GM18907 (cell line): ENCODE data around the gene GCGR.
"Not testable (repeated sequence)": the region's sequence is repeated elsewhere in the genome, so short reads cannot be mapped to it uniquely, and the experiment has no call there.

ENCODE experiments used
- ATAC-seq: cut with Tn5 transposase; IDR thresholded peaks from one replicate; pipeline ENCODE4 v1.9.1; 2021; ENCODE audit warnings: mild to moderate bottlenecking, moderate library complexity; ENCODE audit not compliant: unreplicated experiment

The GCGR gene

DNA sequence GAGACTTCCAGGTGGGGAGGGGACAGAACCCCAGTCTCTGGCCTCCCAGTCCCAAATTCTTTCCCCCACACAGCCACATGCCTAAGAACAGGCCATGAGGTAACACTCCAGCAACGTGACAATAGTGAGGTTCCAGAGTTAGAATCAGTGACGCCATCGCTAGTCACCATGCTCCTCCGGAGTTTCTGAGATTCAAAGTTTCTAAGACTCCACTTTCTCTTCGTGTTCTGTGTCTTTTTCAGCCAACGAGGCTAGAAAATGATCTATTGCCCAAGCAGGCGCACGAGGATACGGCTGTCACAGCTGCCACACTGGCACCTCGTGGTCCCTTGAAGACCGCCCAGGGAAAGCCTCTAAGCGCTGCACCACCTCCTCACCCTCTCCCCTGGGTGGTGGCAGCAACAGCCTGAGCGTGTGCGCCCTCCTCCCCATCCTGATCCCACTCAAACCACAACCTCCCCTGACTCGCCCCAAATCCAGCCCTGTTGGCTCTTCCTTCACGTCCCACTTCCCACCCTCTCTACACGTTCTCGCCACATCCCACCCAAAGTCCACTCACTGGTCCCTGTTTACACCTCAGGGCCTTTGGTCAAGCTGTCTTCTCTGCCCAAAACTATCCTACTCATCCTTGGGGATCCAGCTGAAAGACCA lies 28.1 kb downstream of the GCGR start:
- ATAC-seq, result peak; percentile 20

DNA sequence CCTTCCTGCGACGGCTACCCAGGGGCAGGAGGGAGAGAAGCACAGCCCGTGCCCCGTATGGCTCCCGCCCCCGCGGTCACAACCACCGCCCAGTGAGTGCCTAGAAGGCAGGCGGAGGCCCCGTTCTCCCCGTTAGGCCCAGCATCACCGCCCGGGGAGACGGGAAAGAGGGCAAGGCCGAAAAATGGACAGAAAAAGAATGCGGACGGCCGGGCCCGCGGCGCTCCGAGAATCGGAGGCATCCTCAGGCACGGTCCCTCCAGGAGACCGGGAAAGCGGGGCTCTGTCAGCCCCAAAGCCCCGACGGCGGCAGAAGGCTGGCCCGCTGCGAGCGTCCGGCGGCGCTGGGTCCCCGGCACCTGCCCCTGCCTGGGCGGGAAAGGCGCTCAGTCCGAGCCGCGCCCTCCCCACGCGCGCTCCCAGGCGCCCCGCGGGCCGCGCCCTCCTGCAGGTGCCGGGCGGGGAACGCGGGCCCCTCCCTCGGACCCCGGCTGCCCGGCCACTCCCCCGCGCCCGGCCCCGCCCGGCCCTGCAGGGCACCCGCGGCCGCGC lies 28.7 kb downstream of the GCGR start:
- ATAC-seq, result peak; percentile 54

DNA sequence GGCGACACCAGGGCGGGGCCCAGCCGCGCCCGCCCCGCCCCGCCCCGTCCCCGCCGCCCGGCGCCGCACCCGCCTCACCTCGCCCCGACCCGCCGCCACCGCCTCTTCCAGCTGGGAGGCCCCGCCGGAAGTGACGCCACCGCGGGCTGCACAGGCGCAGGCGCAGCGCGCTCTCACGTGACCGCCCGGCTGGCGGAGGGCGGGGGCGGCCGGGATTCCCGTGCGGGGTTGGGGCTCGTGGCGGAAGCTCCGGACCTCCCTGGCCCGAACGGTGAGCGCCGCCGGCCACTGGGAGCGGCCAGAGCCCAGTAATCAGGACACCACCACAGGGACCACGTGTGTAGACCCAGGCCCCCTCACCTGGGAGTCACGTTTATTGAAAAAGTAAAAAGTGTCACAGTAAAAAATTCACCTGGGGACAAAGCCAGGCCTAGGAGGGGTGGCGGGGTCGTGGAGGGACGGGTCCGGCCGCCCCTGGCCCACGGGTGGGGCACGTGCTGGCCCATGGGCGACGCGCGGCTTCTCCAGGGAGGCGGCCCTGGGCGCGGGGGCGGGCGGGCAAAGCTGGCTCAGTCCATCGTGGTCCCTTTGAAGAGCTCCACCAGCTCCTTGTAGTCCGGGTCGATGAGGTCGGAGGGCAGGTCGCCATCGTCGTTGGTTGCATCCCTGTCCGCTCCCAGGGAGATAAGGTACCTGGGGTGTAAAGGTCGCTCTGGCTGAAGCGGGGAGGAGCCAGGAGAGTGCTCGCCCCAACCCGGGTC lies 29.4 kb downstream of the GCGR start, which contains the start of gene MCRIP1:
MCRIP1 (minus strand) TSS at position 132 of the 761 bp plus-strand sequence. CDS start 8,785 bp downstream, outside the sequence.
- ATAC-seq, result peak; percentile 64

DNA sequence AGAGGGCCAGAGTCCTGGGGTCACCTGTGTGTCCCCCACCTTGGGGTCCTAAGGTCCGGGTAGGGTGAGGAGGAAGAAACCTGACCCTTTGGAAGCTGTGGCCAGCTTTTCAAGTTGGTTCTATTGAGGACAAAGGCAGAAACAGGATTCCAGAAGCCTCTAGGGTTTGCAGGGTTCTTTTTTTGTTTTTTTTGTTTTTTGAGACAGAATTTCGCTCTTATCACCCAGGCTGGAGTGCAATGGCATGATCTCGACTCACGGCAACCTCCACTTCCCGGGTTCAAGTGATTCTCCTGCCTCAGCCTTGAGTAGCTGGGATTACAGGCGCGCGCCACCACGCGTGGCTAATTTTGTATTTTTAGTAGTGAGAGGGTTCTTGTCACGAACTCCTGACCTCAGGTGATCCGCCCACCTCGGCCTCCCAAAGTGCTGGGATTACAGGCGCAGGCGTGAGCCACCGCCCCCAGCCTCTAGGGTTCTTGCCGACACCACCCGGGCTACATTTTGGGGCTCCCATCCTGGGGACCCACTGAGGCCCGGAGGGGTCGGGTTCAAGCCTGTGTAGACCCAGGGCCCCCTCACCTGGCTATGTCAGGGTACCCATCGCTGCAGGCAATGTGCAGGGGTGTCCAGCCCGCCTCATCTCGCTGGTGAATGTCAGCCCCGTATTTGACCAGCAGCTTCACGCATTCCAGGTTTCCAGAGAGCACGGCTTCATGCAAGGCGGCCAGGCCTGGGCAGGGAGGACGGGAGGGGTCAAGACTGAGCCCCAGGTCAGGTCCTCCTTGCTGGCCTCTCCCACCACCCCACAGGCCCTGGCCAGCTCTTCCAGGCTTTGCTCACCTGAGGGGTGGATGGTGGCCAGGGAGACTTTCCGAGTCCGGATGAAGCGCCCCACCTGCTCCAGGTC lies 30.2 kb downstream of the GCGR start:
- ATAC-seq, result no peak

DNA sequence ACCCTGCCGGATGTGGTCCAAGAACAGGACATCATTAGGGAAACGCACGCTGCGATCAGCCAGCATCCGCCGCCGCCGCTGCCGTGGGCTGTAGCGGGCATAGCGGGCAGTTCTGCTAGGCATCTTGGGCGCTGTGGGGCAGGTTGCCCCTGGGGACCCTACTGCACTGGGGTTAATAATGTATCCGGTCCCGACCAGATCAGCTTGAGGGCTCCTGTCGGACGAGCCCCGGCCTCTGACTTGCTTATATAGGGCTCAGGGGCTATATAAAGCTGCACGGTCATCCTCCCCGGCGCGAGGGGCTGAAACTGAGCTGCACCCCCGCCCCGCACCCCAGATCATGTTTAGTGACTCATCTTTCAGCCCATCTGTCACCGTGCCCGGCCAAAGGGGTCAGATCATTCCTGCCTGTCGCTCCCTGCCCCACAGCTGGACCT lies 30.9 kb downstream of the GCGR start, which contains the start of gene PPP1R27:
PPP1R27 (minus strand) TSS at position 220 of the 437 bp plus-strand sequence; CDS start at position 123, 97 bp downstream.
- no peak for ATAC-seq

DNA sequence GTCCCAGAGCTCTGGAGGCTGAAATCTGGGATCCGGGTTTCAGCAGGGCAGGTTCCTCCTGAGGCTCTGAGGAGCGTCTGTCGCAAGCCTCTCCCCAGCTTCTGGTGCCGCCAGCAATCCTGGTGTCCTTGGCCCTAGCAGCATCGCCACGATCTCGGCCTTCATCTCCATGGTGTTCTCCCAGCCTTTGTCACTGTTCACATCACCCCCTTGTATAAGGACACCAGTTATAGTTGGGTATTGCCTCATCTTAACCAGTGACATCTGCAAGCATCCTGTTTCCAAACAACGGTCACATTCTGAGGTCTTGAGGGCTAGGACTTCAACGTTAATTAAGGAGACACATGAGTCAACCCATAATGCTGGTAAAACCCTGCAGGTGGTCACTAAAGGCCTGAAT lies 33.7 kb downstream of the GCGR start:
- no peak for ATAC-seq

DNA sequence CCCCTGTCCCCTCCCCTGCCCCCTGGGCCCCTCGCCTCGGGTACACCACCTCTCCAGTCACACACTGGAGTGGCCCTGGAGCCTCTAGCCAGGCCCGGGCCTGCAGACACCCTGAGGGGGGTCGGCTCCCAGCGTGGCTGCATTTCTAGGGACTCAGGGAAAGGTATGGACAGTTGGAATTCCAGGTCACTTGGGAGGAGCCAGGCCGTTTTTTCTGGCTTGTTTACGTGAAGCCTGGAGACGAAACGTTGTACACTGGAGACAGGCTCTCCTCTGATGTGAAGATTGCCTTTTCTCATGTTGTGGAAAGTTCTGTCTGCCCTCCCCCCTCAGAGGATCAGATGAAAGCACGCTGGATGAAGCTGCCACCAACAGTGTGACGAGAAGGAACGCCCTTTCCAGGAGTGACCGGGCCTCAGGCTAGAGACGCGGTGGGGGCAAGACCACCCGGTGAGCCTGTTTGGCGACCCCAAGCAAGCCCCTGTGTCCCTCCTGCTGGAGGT lies 34.9 kb downstream of the GCGR start:
- ATAC-seq, result no peak

DNA sequence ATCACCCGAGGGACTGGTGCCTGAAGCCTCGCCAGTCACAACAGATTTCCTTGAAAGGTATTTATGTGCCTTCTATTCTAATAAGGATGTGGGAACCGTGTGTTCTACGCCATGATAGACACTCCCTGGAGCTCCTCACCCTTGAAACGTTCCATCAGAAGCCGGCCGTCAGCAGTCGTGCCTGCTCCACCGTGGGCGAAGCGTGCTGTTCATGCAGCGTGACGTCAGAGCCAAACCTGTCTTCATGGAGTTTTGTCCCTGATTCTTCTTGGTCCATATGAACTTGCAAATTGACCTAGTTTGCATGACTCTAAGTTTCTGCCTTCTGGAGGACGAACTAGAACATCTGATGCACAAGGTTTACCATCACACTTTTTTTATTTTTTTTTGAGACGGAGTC lies 35.4 kb downstream of the GCGR start:
- ATAC-seq, result no peak

DNA sequence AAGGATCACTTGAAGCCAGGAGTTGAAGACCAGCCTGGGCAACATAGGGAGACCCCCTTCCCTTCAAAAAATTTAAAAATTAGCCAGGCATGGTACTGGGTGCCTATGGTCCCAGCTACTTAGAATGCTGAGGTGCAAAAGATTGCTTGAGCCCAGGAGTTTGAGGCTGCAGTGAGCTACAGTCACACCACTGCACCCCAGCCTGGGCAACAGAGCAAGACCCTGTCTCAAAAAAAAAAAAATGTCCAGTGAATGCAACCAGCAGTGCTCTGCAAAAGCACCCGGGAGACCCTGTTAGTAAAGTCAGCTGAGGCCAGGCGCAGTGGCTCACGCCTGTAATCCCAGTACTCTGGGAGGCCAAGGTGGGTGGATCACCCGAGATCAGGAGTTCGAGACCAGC lies 36.1 kb downstream of the GCGR start:
- ATAC-seq, result not testable (repeated sequence)

DNA sequence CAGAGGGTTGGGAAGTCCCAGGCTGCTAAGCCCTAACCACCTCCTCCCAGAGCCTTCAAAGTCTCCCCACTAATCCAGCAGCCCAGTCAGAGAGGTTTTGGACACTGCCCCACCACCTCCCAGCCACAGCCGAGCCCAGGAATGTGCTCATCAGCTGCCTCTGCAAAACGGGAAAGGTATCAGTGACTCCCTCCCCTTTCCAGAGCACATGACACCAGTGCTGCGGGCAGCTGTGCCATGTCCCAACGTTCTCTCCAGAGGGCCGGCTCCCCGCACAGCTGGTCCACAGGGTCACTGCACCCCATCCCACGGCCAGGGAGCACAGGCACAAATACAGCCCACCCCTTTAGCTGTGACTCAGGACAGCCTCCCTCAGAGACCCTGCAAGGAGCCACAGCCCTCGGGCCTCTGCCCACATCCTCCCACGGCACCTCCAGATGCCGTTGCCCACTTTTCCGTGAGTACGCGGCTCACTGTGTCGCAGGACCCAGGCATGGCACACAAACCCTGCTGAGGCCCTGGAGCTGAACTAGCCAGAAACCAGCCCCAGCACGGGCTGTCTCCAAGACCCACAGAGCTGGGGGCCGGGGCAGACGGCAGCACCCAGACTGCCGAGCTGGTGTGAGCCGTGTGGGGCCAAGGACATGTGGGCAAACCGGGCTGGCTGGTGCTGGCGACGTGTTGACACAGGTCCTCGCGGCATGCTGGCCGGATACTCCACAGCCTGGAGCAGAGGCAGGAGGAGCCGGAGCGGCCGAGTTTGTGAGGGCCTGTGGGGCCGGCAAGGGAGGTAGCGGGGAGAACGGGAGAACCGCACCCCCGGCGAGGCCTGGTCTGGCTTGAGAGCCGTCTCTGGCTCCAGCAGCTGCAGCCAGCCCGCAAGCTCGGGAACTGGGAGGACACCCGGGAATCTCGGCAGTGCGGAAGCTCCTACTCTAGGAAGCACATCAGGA lies 37.2 kb downstream of the GCGR start:
- ATAC-seq, result no peak

DNA sequence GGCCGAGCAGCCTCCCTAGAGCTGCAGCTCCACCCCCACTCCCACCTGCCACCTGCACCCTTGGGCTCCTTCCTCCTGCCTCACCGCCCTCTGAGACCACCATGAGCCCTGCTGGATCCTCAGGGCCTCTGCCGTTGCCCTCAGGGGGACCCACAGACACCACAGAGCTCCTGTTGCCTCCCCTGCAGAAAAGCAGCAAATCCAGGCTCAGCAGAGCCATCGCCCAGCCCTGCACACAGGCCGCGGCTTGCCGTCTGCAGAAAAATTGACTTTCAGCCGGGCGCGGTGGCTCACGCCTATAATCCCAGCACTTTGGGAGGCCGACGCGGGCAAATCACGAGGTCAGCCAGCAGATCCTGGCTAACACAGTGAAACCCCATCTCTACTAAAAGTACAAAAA lies 37.9 kb downstream of the GCGR start:
- ATAC-seq, result no peak

DNA sequence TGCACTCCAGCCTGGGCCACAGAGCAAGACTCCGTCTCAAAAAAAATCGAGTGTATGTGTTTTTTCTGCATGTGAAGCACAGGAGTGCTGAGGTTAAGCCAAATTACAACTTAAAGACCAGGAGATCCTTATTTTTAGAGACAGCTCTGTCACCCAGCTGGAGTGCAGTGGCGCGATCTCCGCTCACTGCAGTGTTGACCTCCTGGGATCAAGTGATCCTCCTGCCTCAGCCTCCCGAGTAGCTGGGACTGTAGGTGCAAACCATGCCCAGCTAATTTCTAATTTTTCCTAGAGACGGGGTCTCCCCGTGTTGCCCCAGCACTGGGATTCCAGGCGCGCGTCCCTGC lies 38.4 kb downstream of the GCGR start:
- ATAC-seq, result no peak

DNA sequence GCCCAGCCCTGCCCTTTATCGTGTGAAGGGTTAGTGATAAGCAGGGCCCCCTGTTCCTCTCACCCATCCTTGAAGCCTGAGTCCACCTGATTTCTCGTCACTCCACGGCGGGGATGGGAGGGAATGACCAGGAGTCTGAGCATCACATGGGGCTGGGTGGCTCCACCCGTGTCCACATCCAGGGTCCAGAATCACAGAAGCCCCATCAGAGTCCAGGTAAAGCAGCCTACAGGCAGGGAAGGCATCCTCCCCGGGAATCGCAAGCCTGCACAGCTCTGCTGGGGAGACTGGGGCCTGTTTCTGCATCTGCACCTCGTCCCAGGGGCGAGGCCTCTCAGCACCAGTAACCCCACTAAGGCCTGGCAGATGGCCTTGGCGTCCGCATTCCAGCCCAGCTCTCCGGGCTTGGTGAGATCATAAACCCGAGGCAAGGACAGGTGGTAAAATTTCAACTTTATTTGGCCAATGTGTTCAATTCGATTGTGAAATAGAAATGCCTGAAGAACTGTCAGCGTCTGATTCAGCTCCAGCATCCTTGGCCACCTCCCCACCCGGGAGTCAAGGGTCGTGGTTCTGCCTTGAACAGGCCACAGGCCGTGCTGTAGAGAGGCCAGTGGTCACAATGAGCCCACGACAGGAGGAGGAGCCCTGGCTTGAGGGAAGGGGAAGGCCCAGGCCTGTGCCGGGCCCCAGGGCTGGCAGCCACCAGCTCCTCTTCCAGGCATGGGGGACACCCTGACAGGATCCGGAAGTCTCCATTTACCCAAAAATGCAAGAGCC lies 39.0 kb downstream of the GCGR start:
- ATAC-seq, result no peak

DNA sequence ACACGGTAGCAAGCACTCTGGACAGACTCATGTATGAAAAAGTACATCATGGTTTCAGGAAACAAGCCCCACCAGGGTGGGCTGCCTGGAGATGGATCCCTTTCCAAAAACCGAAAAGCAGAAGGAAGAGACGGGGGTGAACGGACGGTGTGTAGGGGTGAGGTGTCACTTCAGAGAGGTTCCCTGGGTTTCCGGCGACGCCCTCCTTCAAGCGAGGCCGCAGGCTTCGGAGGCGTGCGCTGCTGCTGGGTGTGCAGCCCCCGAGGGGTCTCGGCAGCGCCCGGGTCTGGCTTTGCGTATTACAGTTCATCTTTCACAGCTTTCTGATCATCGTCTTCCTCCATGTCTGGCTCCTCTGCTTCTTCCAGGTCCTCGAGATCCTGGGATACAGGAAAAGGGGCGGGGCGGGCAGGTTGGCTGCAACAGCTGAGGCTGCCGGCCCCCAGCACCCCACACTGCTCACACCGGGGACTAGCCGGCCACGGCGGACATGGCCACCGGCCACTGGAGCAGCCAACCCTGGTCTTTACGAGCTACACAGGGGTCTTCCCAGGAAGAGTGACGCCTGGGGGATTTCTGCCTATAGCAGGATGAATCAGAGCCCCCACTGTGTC lies 39.9 kb downstream of the GCGR start:
- ATAC-seq, result no peak

DNA sequence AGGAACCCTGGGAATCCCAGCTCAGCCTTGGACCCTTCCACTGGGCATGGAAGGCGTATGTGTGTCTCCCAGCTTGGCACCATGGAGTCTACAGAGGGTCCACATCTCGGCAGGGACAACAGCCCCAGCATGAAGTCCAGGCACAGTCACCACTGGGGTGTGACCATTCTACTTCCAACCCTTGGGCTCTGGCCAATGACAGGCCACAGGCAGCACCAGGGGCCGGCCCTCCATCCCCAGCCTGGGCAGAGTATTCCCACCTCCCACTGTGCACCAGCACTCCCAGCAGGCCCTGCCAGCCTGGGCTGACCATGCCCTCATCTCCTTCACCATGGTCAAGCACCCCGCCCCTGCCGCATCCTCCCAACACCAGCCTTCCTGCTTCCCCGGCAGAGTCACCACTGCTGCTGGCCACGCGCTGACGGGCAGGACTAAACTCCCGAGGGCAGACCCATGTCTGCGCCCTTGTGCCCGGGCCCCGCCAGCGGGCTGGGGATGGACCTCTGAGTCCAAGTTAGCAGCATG lies 40.4 kb downstream of the GCGR start:
- no peak for ATAC-seq

DNA sequence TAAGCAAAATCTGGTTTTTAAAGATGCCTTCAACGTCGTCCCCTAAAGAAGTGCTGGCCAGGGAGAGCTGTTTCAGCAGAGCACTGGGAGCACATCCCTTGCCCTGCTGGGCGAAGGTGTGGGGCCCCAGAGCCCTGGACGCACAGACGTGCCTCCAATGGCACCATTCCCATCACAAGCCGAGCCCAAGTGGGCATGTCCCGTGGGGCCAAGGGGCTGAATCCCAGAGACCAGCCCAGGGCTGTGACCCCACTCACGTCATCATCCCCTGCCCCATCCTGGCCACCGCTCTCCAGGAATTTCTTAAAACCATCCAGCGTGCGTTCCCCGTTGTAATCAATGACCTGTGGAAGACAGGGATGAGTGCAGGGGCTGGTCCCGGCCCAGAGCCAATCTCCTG lies 40.9 kb downstream of the GCGR start:
- ATAC-seq, result no peak

DNA sequence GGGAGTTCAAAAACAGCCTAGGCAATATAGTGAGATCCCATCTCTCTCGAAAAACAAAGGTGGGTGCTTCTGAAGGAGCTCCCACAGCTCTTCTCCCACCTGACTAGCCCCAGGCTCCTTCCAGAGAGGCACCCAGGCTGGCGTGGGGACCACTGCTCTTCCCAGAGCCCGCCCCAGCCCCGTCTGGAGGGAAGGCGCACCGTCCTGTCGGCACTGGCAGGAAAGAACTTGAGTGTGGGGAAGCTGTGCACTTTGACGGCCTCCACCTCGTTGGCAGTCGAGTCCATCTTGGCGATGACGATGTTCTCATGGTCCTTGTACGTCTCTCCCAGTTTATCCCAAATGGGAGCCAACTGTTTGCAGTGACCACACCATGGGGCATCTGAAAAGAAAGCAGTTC lies 41.4 kb downstream of the GCGR start:
- no peak for ATAC-seq
